Measurements from ENCODE around the gene TRIM39. TPM values are rescaled to one million over a fixed set of nuclear protein-coding genes. Genes with fewer than 3 reads are reported as not detected.
"Not testable (repeated sequence)": the region's sequence is repeated elsewhere in the genome, so short reads cannot be mapped to it uniquely, and the experiment has no call there.

Gene TRIM39
- total and polyA plus RNA-seq, 7 donors = 7.4 to 20.9 (median 11.4) TPM

DNA sequence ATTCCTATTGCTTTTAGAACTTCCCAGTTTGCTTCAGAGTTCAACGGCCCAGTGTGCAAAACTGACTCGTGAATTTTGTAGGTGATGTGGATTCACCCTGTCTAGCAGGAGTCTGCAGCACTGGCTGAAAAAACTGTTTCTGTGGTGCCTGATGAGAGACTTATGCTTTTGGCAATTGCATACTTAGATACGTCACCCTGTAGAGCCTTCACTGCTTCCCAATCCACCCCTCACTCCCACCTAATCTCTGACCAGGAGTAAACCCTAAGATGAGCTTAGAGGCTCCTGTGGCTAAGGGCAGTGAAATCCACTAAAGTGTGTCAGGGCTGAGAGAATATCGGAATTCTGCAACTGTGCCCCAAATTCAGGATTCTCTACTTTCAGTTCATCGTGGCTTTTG is 32.5 kb downstream of the TRIM39 start:
- DNase-seq (no peak), ATAC-seq (no peak)
- H3K9me3 ChIP-seq = peaks cover 6% of the 10 kb centered on the region
- no peaks in the 10 kb centered on the region for H3K36me3 ChIP-seq (ENCODE audit: insufficient read depth in 1 of 2, low read depth in 1 of 2)
- H3K27me3 ChIP-seq (ENCODE audit: insufficient read depth in 3 of 3, low read length in 2 of 3) = peaks cover 4 to 62% (median 7%) of the 10 kb centered on the region in 3 donors
- intact Hi-C loops (cut with DNase I) = loop anchor here in 1 of 2 donors (5.0 kb wide), 1 partner anchor 38 kb away; no protein-coding TSS in a partner anchor
- no peak overlapping the region for H3K27ac ChIP-seq
- TF ChIP-seq, protein P1, sequence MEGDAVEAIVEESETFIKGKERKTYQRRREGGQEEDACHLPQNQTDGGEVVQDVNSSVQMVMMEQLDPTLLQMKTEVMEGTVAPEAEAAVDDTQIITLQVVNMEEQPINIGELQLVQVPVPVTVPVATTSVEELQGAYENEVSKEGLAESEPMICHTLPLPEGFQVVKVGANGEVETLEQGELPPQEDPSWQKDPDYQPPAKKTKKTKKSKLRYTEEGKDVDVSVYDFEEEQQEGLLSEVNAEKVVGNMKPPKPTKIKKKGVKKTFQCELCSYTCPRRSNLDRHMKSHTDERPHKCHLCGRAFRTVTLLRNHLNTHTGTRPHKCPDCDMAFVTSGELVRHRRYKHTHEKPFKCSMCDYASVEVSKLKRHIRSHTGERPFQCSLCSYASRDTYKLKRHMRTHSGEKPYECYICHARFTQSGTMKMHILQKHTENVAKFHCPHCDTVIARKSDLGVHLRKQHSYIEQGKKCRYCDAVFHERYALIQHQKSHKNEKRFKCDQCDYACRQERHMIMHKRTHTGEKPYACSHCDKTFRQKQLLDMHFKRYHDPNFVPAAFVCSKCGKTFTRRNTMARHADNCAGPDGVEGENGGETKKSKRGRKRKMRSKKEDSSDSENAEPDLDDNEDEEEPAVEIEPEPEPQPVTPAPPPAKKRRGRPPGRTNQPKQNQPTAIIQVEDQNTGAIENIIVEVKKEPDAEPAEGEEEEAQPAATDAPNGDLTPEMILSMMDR (IDR thresholded peaks at IDR 0.05) = no peak
- H3K4me1 ChIP-seq = no peaks in the 10 kb centered on the region
- WGBS, 3 donors = 48 to 50% (median 50%) methylated on average over 5 of the region's 5 CpGs
- H3K4me3 ChIP-seq = no peak overlapping the region

DNA sequence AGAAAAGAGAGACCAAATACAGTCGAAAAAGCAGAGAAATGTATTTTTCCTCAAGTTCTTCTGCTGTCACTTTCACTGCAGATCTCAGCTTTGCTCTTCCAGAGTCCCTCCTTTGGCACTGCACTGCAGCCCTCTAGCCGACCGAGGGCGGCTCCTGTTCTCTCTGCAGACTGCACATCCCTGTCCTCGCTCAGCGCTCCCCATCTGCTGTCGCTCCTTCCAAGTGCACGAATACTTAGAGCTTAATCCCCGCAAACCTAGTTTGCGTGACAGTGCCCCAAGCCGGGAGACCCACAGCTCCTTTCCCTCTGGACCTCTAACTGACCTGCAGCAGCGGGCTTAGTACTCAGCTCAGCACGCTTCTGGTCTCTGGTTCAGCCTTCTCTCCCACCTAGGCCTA is 33.4 kb downstream of the TRIM39 start:
- Histone ChIP-seq H3K27me3 (ENCODE audit: insufficient read depth in 3 of 3, low read length in 2 of 3) (peaks cover 4 to 62% (median 7%) of the 10 kb centered on the region in 3 donors), H3K36me3 (ENCODE audit: insufficient read depth in 1 of 2, low read depth in 1 of 2) (no peaks in the 10 kb centered on the region), H3K27ac (no peak overlapping the region), H3K4me1 (no peaks in the 10 kb centered on the region), H3K4me3 (no peak overlapping the region), H3K9me3 (peaks cover 6% of the 10 kb centered on the region)
- 38 to 48% (median 47%) methylated on average over 13 of the region's 13 CpGs for WGBS, 3 donors
- intact Hi-C loops (cut with DNase I) = no loop called here
- TF ChIP-seq, protein P1 (IDR thresholded peaks at IDR 0.05) = no peak
- ATAC-seq (no peak), DNase-seq (no peak)

DNA sequence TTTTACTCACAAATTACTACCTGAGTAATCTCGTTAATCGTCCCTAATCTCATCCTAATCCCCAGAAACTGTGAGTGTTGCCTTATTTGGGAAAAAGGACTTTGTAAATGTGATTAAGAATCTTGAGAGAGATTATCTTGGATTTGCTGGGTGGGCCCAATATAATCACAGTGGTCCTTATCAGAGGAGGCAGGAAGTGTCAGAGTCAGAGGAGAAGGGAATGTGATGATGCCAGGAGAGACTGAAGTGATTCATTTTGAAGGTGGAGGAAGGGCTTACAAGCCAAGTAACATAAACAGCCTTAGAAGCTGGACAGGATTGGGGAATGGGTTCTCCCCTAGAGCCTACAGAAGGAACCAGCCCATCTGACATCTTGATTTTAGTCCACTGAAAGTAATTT is 34.9 kb downstream of the TRIM39 start:
- H3K36me3 ChIP-seq (ENCODE audit: insufficient read depth in 1 of 2, low read depth in 1 of 2) = no peaks in the 10 kb centered on the region
- TF ChIP-seq, protein P1 (IDR thresholded peaks at IDR 0.05) = no peak
- DNase-seq (no peak), ATAC-seq (no peak)
- intact Hi-C loops (cut with DNase I) = no loop called here
- H3K9me3 ChIP-seq = peaks cover 6% of the 10 kb centered on the region
- no peak overlapping the region for H3K27ac ChIP-seq
- H3K27me3 ChIP-seq (ENCODE audit: insufficient read depth in 3 of 3, low read length in 2 of 3) = peaks cover 4 to 69% (median 11%) of the 10 kb centered on the region in 3 donors
- no peak overlapping the region for H3K4me3 ChIP-seq
- H3K4me1 ChIP-seq = no peaks in the 10 kb centered on the region
- WGBS, 3 donors = 87 to 89% (median 87%) methylated on average over 2 of the region's 2 CpGs

DNA sequence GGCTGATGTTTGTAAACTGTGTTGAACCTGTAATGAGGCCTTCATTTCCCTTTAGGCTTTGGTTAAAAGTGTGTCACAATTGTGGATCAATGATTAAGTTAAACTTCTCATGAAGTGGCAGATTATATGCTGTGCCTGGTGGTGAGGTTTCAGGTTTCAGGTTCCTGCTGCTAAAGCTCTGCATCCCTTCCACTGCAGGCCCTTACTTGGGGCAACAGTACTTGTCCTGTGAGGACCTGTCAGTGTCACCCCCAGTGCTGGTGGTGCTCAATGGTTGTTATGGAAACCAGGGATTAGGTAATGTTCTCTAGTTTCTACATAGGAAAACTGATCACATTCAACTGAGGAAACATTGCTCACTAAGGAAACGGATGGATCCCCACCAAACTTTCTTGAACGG is 36.7 kb downstream of the TRIM39 start:
- intact Hi-C loops (cut with DNase I) = no loop called here
- DNase-seq (no peak), ATAC-seq (no peak)
- no peak overlapping the region for H3K4me3 ChIP-seq
- H3K9me3 ChIP-seq = peaks cover 9% of the 10 kb centered on the region
- H3K36me3 ChIP-seq (ENCODE audit: insufficient read depth in 1 of 2, low read depth in 1 of 2) = no peaks in the 10 kb centered on the region
- TF ChIP-seq, protein P1 (IDR thresholded peaks at IDR 0.05) = no peak
- no peaks in the 10 kb centered on the region for H3K4me1 ChIP-seq
- peaks cover 4 to 51% (median 11%) of the 10 kb centered on the region in 3 donors for H3K27me3 ChIP-seq (ENCODE audit: insufficient read depth in 3 of 3, low read length in 2 of 3)
- no peak overlapping the region for H3K27ac ChIP-seq
- WGBS, 3 donors = 49 to 54% (median 49%) methylated on average over 2 of the region's 2 CpGs

DNA sequence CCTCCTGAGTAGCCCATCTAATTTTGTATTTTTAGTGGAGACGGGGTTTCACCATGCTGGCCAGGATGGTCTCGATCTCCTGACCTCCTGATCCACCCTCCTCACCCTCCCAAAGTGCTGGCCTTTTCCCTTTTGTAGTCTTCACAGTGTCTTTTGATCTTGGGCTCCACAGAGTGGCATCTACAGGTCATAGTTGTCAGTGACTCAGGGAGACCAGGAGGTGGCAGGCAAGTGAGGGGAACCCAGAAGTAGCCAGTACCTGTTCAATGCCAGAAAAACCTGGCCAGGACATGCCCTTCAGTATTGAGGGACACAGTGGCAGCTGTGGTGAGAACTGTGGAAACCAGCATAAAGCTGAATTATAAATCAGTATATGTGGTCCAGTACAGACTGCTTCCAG is 37.9 kb downstream of the TRIM39 start:
- no peak overlapping the region for H3K4me3 ChIP-seq
- peaks cover 11% of the 10 kb centered on the region for H3K9me3 ChIP-seq
- peaks cover 0 to 43% (median 11%) of the 10 kb centered on the region in 3 donors for H3K27me3 ChIP-seq (ENCODE audit: insufficient read depth in 3 of 3, low read length in 2 of 3)
- TF ChIP-seq, protein P1 (IDR thresholded peaks at IDR 0.05) = no peak
- no peak overlapping the region for H3K27ac ChIP-seq
- DNase-seq (no peak), ATAC-seq (no peak)
- H3K36me3 ChIP-seq (ENCODE audit: insufficient read depth in 1 of 2, low read depth in 1 of 2) = no peaks in the 10 kb centered on the region
- 70 to 82% (median 70%) methylated on average over 2 of the region's 2 CpGs for WGBS, 3 donors
- H3K4me1 ChIP-seq = no peaks in the 10 kb centered on the region
- intact Hi-C loops (cut with DNase I) = no loop called here

DNA sequence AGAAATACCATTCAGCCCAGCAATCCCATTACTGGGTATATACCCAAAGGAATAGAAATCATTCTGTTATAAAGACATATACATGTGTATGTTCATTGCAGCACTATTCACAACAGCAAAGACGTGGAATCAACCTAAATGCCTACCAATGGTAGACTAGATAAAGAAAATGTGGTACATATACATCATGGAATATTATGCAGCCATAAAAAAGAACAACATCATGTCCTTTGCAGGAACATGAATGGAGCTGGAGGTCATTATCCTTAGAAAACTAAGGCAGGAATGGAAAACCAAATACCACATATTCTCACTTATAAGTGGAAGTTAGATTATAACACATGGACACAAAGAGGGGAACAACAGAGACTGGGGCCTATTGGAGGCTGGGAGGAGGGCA is 42.6 kb downstream of the TRIM39 start:
- H3K4me3 ChIP-seq; H3K9me3 ChIP-seq; H3K36me3 ChIP-seq (ENCODE audit: insufficient read depth in 1 of 2, low read depth in 1 of 2); intact Hi-C loops (cut with DNase I); H3K4me1 ChIP-seq; ATAC-seq; H3K27ac ChIP-seq; DNase-seq: not testable (repeated sequence)
- 14 to 27% (median 26%) methylated on average over 1 of the region's 1 CpG for WGBS, 3 donors
- peaks cover 0 to 11% (median 4%) of the 10 kb centered on the region in 3 donors for H3K27me3 ChIP-seq (ENCODE audit: insufficient read depth in 3 of 3, low read length in 2 of 3)
